A549 (cell line): ENCODE results near the gene CHIC2.

ENCODE experiments used
- HOXA7 ChIP-seq: fragments of 250-450 bp; sonication (Bioruptor Pico); IDR thresholded peaks from 2 replicates; pipeline ENCODE4 v1.5.0; 2020; ENCODE audit warnings: mild to moderate bottlenecking, moderate library complexity
- JUN ChIP-seq, 2 experiments: fragments of >200 bp; sonication (Bioruptor Twin); formaldehyde crosslinking; IDR thresholded peaks; 2 replicates in 1 of 2; 3 replicates in 1 of 2; pipeline ENCODE4 v1.6.1; 2016 to 2017
- RAD21 ChIP-seq, 2 experiments: fragments of >200 bp in 1 of 2; sonication (Bioruptor Twin) in 1 of 2; formaldehyde crosslinking in 1 of 2; IDR thresholded peaks in 1 of 2; conservative IDR thresholded peaks in 1 of 2; 2 replicates in 1 of 2; 3 replicates in 1 of 2; pipeline ENCODE4 v1.6.1; 2012 to 2018; ENCODE audit warnings: inconsistent platforms in 1 of 2
- TF ChIP-seq, protein P1 (sequence below): fragments of >200 bp; sonication (Bioruptor Twin); formaldehyde crosslinking; IDR thresholded peaks from 3 replicates; pipeline ENCODE4 v1.5.1; 2016

DNA sequence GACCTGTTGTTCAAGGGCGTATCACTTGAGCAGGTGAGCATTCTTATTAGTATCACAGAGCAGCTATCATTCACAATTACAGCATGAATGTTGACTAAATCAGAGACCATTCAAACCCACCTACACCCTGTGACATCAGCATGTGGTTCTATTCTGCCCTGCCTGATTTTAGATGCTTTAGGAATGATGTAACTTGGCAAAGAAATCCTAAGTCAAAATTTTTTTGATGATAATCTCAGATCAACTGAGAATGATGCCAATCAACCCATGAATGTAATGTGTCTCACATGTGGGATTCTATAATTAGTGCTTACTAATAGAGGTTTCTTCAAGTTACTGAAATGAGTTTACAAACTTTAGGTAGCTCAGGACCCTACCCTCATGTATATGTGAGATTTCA, 13.4 kb upstream of the CHIC2 start:
- TF ChIP-seq, protein P1, sequence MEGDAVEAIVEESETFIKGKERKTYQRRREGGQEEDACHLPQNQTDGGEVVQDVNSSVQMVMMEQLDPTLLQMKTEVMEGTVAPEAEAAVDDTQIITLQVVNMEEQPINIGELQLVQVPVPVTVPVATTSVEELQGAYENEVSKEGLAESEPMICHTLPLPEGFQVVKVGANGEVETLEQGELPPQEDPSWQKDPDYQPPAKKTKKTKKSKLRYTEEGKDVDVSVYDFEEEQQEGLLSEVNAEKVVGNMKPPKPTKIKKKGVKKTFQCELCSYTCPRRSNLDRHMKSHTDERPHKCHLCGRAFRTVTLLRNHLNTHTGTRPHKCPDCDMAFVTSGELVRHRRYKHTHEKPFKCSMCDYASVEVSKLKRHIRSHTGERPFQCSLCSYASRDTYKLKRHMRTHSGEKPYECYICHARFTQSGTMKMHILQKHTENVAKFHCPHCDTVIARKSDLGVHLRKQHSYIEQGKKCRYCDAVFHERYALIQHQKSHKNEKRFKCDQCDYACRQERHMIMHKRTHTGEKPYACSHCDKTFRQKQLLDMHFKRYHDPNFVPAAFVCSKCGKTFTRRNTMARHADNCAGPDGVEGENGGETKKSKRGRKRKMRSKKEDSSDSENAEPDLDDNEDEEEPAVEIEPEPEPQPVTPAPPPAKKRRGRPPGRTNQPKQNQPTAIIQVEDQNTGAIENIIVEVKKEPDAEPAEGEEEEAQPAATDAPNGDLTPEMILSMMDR = no peak
- no peak for TF ChIP-seq RAD21 (conservative IDR thresholded peaks at IDR 0.05 in 1 of 2, IDR thresholded peaks at IDR 0.05 in 1 of 2)
- no peak for TF ChIP-seq JUN (IDR thresholded peaks at IDR 0.05)
- TF ChIP-seq HOXA7 (CRISPR knock-in tag) = no peak
